Neuronal stem cell (in vitro differentiated cells): ENCODE results near the gene CDKN2AIPNL.

Experiments used
- DNase-seq: peaks from one replicate; pipeline ENCODE4 v3.0.0-alpha.2; 2013; ENCODE audit warnings: low spot score
- H2AFZ ChIP-seq: one replicate; pipeline ENCODE4 v1.6.1; 2013; ENCODE audit warnings: mild to moderate bottlenecking, low read length, inconsistent platforms
- H2AK5ac ChIP-seq: 2 replicates; pipeline ENCODE4 v1.6.1; 2013; ENCODE audit warnings: low read depth, mild to moderate bottlenecking, inconsistent platforms, low read length, moderate library complexity, mixed read lengths
- H2BK120ac ChIP-seq: 2 replicates; pipeline ENCODE4 v1.6.1; 2013; ENCODE audit warnings: low read depth, mild to moderate bottlenecking, inconsistent platforms, low read length, moderate library complexity, mixed read lengths
- H2BK12ac ChIP-seq: one replicate; pipeline ENCODE4 v1.6.1; 2013; ENCODE audit warnings: low read length, inconsistent platforms
- H2BK15ac ChIP-seq: 2 replicates; pipeline ENCODE4 v1.6.1; 2013; ENCODE audit warnings: mild to moderate bottlenecking, low read length, inconsistent platforms, mixed read lengths
- H2BK5ac ChIP-seq: one replicate; pipeline ENCODE4 v1.6.1; 2013; ENCODE audit warnings: inconsistent platforms, mild to moderate bottlenecking, low read length, moderate library complexity
- H3K14ac ChIP-seq: one replicate; pipeline ENCODE4 v1.6.1; 2013; ENCODE audit warnings: low read length, inconsistent platforms
- H3K18ac ChIP-seq: 2 replicates; pipeline ENCODE4 v1.6.1; 2013; ENCODE audit warnings: low read length, inconsistent platforms
- H3K23ac ChIP-seq: 2 replicates; pipeline ENCODE4 v1.6.1; 2013; ENCODE audit warnings: low read depth, mild to moderate bottlenecking, mixed read lengths, low read length, inconsistent platforms; ENCODE audit not compliant: poor library complexity
- H3K27ac ChIP-seq: replicated peaks from 3 replicates; pipeline ENCODE4 v1.5.1; 2013; ENCODE audit warnings: low read length, inconsistent platforms
- H3K27me3 ChIP-seq, 3 experiments: 2 replicates each; pipeline ENCODE4 v1.6.1; 2013; ENCODE audit warnings: low read length in 3 of 3, mild to moderate bottlenecking in 2 of 3, inconsistent platforms in 1 of 3, low read depth in 1 of 3, mixed read lengths in 1 of 3, moderate library complexity in 1 of 3; ENCODE audit not compliant: control insufficient read depth in 3 of 3, insufficient read depth in 3 of 3
- H3K36me3 ChIP-seq, 2 donors: replicated peaks in 1 of 2; 2 replicates each; pipeline ENCODE4 v1.6.1; 2013; ENCODE audit warnings: low read length in 2 of 2; ENCODE audit not compliant: control insufficient read depth in 2 of 2, insufficient read depth in 2 of 2
- H3K4ac ChIP-seq: 2 replicates; pipeline ENCODE4 v1.6.1; 2013; ENCODE audit warnings: inconsistent platforms, mild to moderate bottlenecking, low read length, moderate library complexity
- H3K4me1 ChIP-seq, 2 donors: 1 replicate in 1 of 2; 2 replicates in 1 of 2; pipeline ENCODE4 v1.6.1; 2013; ENCODE audit warnings: low read length in 2 of 2, low read depth in 1 of 2; ENCODE audit not compliant: control insufficient read depth in 2 of 2, insufficient read depth in 1 of 2
- H3K4me2 ChIP-seq: one replicate; pipeline ENCODE4 v1.6.1; 2013; ENCODE audit warnings: mild to moderate bottlenecking, low read length, inconsistent platforms; ENCODE audit not compliant: insufficient read depth, poor library complexity, severe bottlenecking
- H3K4me3 ChIP-seq, 2 donors: 2 replicates each; pipeline ENCODE4 v1.5.1; 2013; ENCODE audit warnings: low read length in 2 of 2, mild to moderate bottlenecking in 2 of 2, inconsistent platforms in 1 of 2, moderate library complexity in 1 of 2
- H3K79me1 ChIP-seq: one replicate; pipeline ENCODE4 v1.6.1; 2013; ENCODE audit warnings: low read depth, mild to moderate bottlenecking, inconsistent platforms, low read length, moderate library complexity
- H3K9ac ChIP-seq: one replicate; pipeline ENCODE4 v1.6.1; 2013; ENCODE audit warnings: mild to moderate bottlenecking, low read depth, low read length, inconsistent platforms; ENCODE audit not compliant: poor library complexity
- H3K9me3 ChIP-seq, 2 donors: replicated peaks in 1 of 2; 2 replicates each; pipeline versions ENCODE3 to v1.6.1; 2013; ENCODE audit warnings: low read length in 2 of 2, mild to moderate bottlenecking in 2 of 2, inconsistent platforms in 1 of 2, low read depth in 1 of 2, mixed read lengths in 1 of 2, moderate library complexity in 1 of 2; ENCODE audit not compliant: control insufficient read depth in 2 of 2, insufficient read depth in 1 of 2
- H4K8ac ChIP-seq: one replicate; pipeline ENCODE4 v1.6.1; 2013; ENCODE audit warnings: low read depth, mild to moderate bottlenecking, inconsistent platforms, low read length, moderate library complexity
- H4K91ac ChIP-seq: one replicate; pipeline ENCODE4 v1.6.1; 2013; ENCODE audit warnings: low read length, low read depth, mild to moderate bottlenecking, inconsistent platforms; ENCODE audit not compliant: poor library complexity
- WGBS, 2 donors: extraction: QIAGEN DNeasy Blood & Tissue Kit; methylation state at CpG; one replicate each; pipeline ENCODE4 v1.1.7; 2013; ENCODE audit warnings: missing lambda C conversion rate in 2 of 2, mixed read lengths in 1 of 2; ENCODE audit not compliant: insufficient read length in 2 of 2, insufficient replicate concordance in 1 of 2; ENCODE audit errors: extremely low coverage in 2 of 2; 5-methylcytosine and 5-hydroxymethylcytosine counted together

CDKN2AIPNL gene

GRCh38 chr5:134444941-134445471, 33.3 kb upstream of the CDKN2AIPNL start:
- H3K4me1 ChIP-seq, result no peaks in the 10 kb centered on the region
- no peak overlapping the region for H3K18ac ChIP-seq
- no peak overlapping the region for H3K4me3 ChIP-seq
- no peak overlapping the region for H4K91ac ChIP-seq
- no peak overlapping the region for H3K14ac ChIP-seq
- no peak overlapping the region for H4K8ac ChIP-seq
- H2BK15ac ChIP-seq, result no peak overlapping the region
- H2BK12ac ChIP-seq, result no peak overlapping the region
- H3K4me2 ChIP-seq, result no peak overlapping the region
- H3K9ac ChIP-seq, result no peak overlapping the region
- no peak overlapping the region for H3K4ac ChIP-seq
- no CpG with 5 or more reads among the region's 5 CpGs for WGBS, 2 donors
- no peaks in the 10 kb centered on the region for H3K36me3 ChIP-seq
- peaks cover 0 to 21% (median 0%) of the 10 kb centered on the region in 3 experiments for H3K27me3 ChIP-seq
- H3K79me1 ChIP-seq, result no peaks in the 10 kb centered on the region
- H3K27ac ChIP-seq, result no peak overlapping the region
- peaks cover 0 to 3% of the 10 kb centered on the region in 2 donors for H3K9me3 ChIP-seq
- DNase-seq, result no peak
- no peak overlapping the region for H2BK5ac ChIP-seq
- H2BK120ac ChIP-seq, result no peak overlapping the region
- H3K23ac ChIP-seq, result no peak overlapping the region
- H2AK5ac ChIP-seq, result no peak overlapping the region
- H2AFZ ChIP-seq, result no peak overlapping the region

- H3K18ac ChIP-seq, result no peak overlapping the region
- no peak overlapping the region for H4K91ac ChIP-seq
- DNase-seq, result no peak
- no peak overlapping the region for H3K14ac ChIP-seq
- no CpG with 5 or more reads among the region's 3 CpGs for WGBS, 2 donors
- H3K4ac ChIP-seq, result no peak overlapping the region
- no peak overlapping the region for H2AK5ac ChIP-seq
- H3K23ac ChIP-seq, result no peak overlapping the region
- peaks cover 0 to 3% of the 10 kb centered on the region in 2 donors for H3K9me3 ChIP-seq
- no peak overlapping the region for H3K9ac ChIP-seq
- no peak overlapping the region for H3K27ac ChIP-seq
- H3K4me2 ChIP-seq, result no peak overlapping the region
- peaks cover 0 to 17% (median 0%) of the 10 kb centered on the region in 3 experiments for H3K27me3 ChIP-seq
- no peaks in the 10 kb centered on the region for H3K36me3 ChIP-seq
- H2AFZ ChIP-seq, result no peak overlapping the region
- H2BK120ac ChIP-seq, result no peak overlapping the region
- peaks cover 3 to 8% of the 10 kb centered on the region in 2 donors for H3K4me1 ChIP-seq
- no peaks in the 10 kb centered on the region for H3K79me1 ChIP-seq
- H2BK12ac ChIP-seq, result no peak overlapping the region
- no peak overlapping the region for H2BK15ac ChIP-seq
- no peak overlapping the region for H4K8ac ChIP-seq
- H3K4me3 ChIP-seq, result no peak overlapping the region
- no peak overlapping the region for H2BK5ac ChIP-seq
These were observed 28.6 kb upstream of the CDKN2AIPNL start for GRCh38 chr5:134440201-134440755.

- Histone ChIP-seq H4K91ac (no peak overlapping the region), H2AFZ (no peak overlapping the region), H3K18ac (no peak overlapping the region), H3K36me3 (no peaks in the 10 kb centered on the region), H3K23ac (no peak overlapping the region), H3K27me3 (peaks cover 0 to 17% (median 0%) of the 10 kb centered on the region in 3 experiments), H3K9me3 (no peaks in the 10 kb centered on the region), H3K4me1 (peaks cover 3 to 8% of the 10 kb centered on the region in 2 donors), H3K4me2 (no peak overlapping the region), H2BK120ac (no peak overlapping the region), H3K79me1 (no peaks in the 10 kb centered on the region), H3K4ac (no peak overlapping the region), H3K14ac (no peak overlapping the region), H2BK12ac (no peak overlapping the region), H3K4me3 (no peak overlapping the region), H2AK5ac (no peak overlapping the region), H2BK5ac (no peak overlapping the region), H2BK15ac (no peak overlapping the region), H3K27ac (no peak overlapping the region), H4K8ac (no peak overlapping the region), H3K9ac (no peak overlapping the region)
- DNase-seq, result no peak
- no CpG with 5 or more reads among the region's 7 CpGs for WGBS, 2 donors
These were observed 27.6 kb upstream of the CDKN2AIPNL start for GRCh38 chr5:134439210-134439654.

GRCh38 chr5:134438721-134439123, 27.0 kb upstream of the CDKN2AIPNL start:
- no peak overlapping the region for H3K4me3 ChIP-seq

More at GRCh38 chr5:134438721-134439123, 27.0 kb upstream of the CDKN2AIPNL start:
- no CpG with 5 or more reads among the region's 7 CpGs for WGBS, 2 donors
- Histone ChIP-seq H3K36me3 (no peaks in the 10 kb centered on the region), H3K18ac (peak overlapping the region; percentile 23), H2BK12ac (no peak overlapping the region), H3K14ac (no peak overlapping the region), H2AFZ (no peak overlapping the region), H3K23ac (no peak overlapping the region), H3K9me3 (no peaks in the 10 kb centered on the region), H3K4ac (no peak overlapping the region), H2BK120ac (no peak overlapping the region), H3K79me1 (no peaks in the 10 kb centered on the region), H4K8ac (no peak overlapping the region), H2BK15ac (no peak overlapping the region), H3K4me2 (no peak overlapping the region), H3K27me3 (peaks cover 0 to 17% (median 0%) of the 10 kb centered on the region in 3 experiments), H2AK5ac (no peak overlapping the region), H3K27ac (no peak overlapping the region), H3K9ac (no peak overlapping the region), H3K4me1 (peaks cover 3 to 8% of the 10 kb centered on the region in 2 donors), H4K91ac (no peak overlapping the region), H2BK5ac (no peak overlapping the region)
- DNase-seq, result no peak
